MCF 10A (cell line): Measurements from ENCODE around the gene NOC4L. TPM values are rescaled to one million over a fixed set of nuclear protein-coding genes. Genes with fewer than 3 reads are reported as not detected.

Experiments used
- BruUV-seq: library from RNA; stranded (reverse); fragments of 400-500 nt; replicated peaks from 2 replicates; lab custom pipeline; 2021; lab: Mats Ljungman, UMichigan
- CTCF ChIA-PET: fragments of 300-600 bp; sonication (Branson Sonifier 250); formaldehyde crosslinking; extraction: SDS; loops from one replicate; lab custom pipeline; 2021; ENCODE audit warnings: antibody characterized with exemption, inconsistent platforms; lab: Yijun Ruan, JAX
- POLR2A ChIA-PET: fragments of 300-600, 350-650 bp; sonication (Branson Sonifier 250); formaldehyde crosslinking; extraction: SDS; loops from one replicate; lab custom pipeline; 2020; ENCODE audit warnings: antibody characterized with exemption, inconsistent platforms; lab: Yijun Ruan, JAX
- DNase-seq: peaks from one replicate; pipeline ENCODE4 v3.0.0-alpha.2; 2018; ENCODE audit not compliant: unreplicated experiment
- H3K27ac Mint-ChIP-seq: one replicate; pipeline ENCODE4 v1.8.0; 2022; ENCODE audit warnings: mild to moderate bottlenecking, low read depth, mixed read lengths; ENCODE audit not compliant: unreplicated experiment
- H3K27me3 Mint-ChIP-seq: one replicate; pipeline ENCODE4 v1.8.0; 2022; ENCODE audit warnings: mixed read lengths; ENCODE audit not compliant: insufficient read depth, unreplicated experiment
- H3K36me3 Mint-ChIP-seq: one replicate; pipeline ENCODE4 v1.8.0; 2022; ENCODE audit warnings: mild to moderate bottlenecking, moderate library complexity, mixed read lengths; ENCODE audit not compliant: insufficient read depth, unreplicated experiment
- H3K4me1 Mint-ChIP-seq: one replicate; pipeline ENCODE4 v1.8.0; 2022; ENCODE audit warnings: mixed read lengths; ENCODE audit not compliant: insufficient read depth, unreplicated experiment
- H3K4me3 Mint-ChIP-seq: one replicate; pipeline ENCODE4 v1.8.0; 2022; ENCODE audit warnings: mild to moderate bottlenecking, moderate library complexity, mixed read lengths; ENCODE audit not compliant: unreplicated experiment
- H3K9me3 Mint-ChIP-seq: one replicate; pipeline ENCODE4 v1.8.0; 2022; ENCODE audit warnings: mixed read lengths; ENCODE audit not compliant: unreplicated experiment
- CTCF ChIP-seq: fragments of 200-600 bp; IDR thresholded peaks from one replicate; pipeline ENCODE4 v1.8.0; 2022; ENCODE audit warnings: antibody characterized with exemption, mild to moderate bottlenecking; ENCODE audit not compliant: unreplicated experiment
- intact Hi-C: fragments of 100-400 bp; cut with micrococcal nuclease; formaldehyde crosslinking; loops from 2 replicates; pipeline ENCODE4 v1.14.1; 2022
- total RNA-seq: library from RNA; stranded (reverse); gene quantifications from 2 replicates; pipeline ENCODE4 v1.2.3, GENCODE V29; 2022

NOC4L gene
- total RNA-seq, 1 experiment from 2014 or later, result 32.0 TPM

GRCh38 chr12:132142679-132143335 lies 1.4 kb upstream of the NOC4L start:
- Mint-ChIP-seq H3K27me3 (no peaks in the 10 kb centered on the region), H3K4me3 (peak overlapping the region; percentile 85), H3K36me3 (peaks cover 30% of the 10 kb centered on the region), H3K4me1 (no peaks in the 10 kb centered on the region), H3K9me3 (no peaks in the 10 kb centered on the region), H3K27ac (no peak overlapping the region)
- intact Hi-C loops, result no loop called here
- no peak for TF ChIP-seq CTCF
- CTCF ChIA-PET, result interaction anchor here (0.7 to 1.4 kb wide), 2 partner anchors 22 to 271 kb away, joined by 3 read pairs; no protein-coding TSS in a partner anchor
- POLR2A ChIA-PET, result no interaction called here
- no peak for DNase-seq
- no TSS peak for BruUV-seq

- H3K4me1 Mint-ChIP-seq, result no peaks in the 10 kb centered on the region
- peak overlapping the region; percentile 95 for H3K27ac Mint-ChIP-seq
- no peak for TF ChIP-seq CTCF
- no peaks in the 10 kb centered on the region for H3K9me3 Mint-ChIP-seq
- no TSS peak for BruUV-seq
- no peak for DNase-seq
- peak overlapping the region; percentile 85 for H3K4me3 Mint-ChIP-seq
- peaks cover 36% of the 10 kb centered on the region for H3K36me3 Mint-ChIP-seq
- CTCF ChIA-PET, result interaction anchor here (1.4 kb wide), 1 partner anchor 270 kb away, joined by 3 read pairs; no protein-coding TSS in a partner anchor
- intact Hi-C loops, result no loop called here
- POLR2A ChIA-PET, result no interaction called here
- H3K27me3 Mint-ChIP-seq, result no peaks in the 10 kb centered on the region
Observed at GRCh38 chr12:132143336-132144071, 753 bp upstream of the NOC4L start.

GRCh38 chr12:132144810-132145168 lies 532 bp downstream of the NOC4L start:
- Mint-ChIP-seq H3K4me3 (peak overlapping the region; percentile 85), H3K27ac (peak overlapping the region; percentile 95), H3K4me1 (no peaks in the 10 kb centered on the region), H3K9me3 (no peaks in the 10 kb centered on the region), H3K36me3 (peaks cover 26% of the 10 kb centered on the region), H3K27me3 (no peaks in the 10 kb centered on the region)
- intact Hi-C loops, result no loop called here
- ChIA-PET CTCF (interaction anchor here (1.0 kb wide), 2 partner anchors 9 to 492 kb away, joined by 3 to 7 read pairs; no protein-coding TSS in a partner anchor), POLR2A (interaction anchor here (0.6 kb wide), 1 partner anchor 494 kb away, joined by 3 read pairs; no protein-coding TSS in a partner anchor)
- BruUV-seq, result no TSS peak
- no peak for DNase-seq
- TF ChIP-seq CTCF, result no peak

GRCh38 chr12:132145334-132145733 lies 1.1 kb downstream of the NOC4L start:
- CTCF ChIA-PET, result interaction anchor here (0.8 to 1.0 kb wide), 3 partner anchors 8 to 492 kb away, joined by 3 to 7 read pairs (median 5); no protein-coding TSS in a partner anchor
- intact Hi-C loops, result no loop called here

More at GRCh38 chr12:132145334-132145733, 1.1 kb downstream of the NOC4L start:
- Mint-ChIP-seq H3K27me3 (no peaks in the 10 kb centered on the region), H3K9me3 (no peaks in the 10 kb centered on the region), H3K36me3 (peaks cover 26% of the 10 kb centered on the region), H3K4me1 (no peaks in the 10 kb centered on the region), H3K27ac (peak overlapping the region; percentile 95), H3K4me3 (peak overlapping the region; percentile 85)
- no TSS peak for BruUV-seq
- POLR2A ChIA-PET, result interaction anchor here (0.6 kb wide), 1 partner anchor 494 kb away, joined by 3 read pairs; no protein-coding TSS in a partner anchor
- TF ChIP-seq CTCF, result no peak
- no peak for DNase-seq
